GM12878 (cell line): ENCODE results near the gene RWDD4. TPM values are rescaled to one million over a fixed set of nuclear protein-coding genes. Genes with fewer than 3 reads are reported as not detected.

ENCODE experiments used
- ATAC-seq: fragments of 200-7000 bp; cut with Tn5 transposase; 3 replicates; pipeline ENCODE4 v1.9.1; 2020; ENCODE audit warnings: mild to moderate bottlenecking, moderate library complexity
- BruUV-seq: library from RNA; stranded (reverse); fragments of 400-500 nt; replicated peaks from 2 replicates; lab custom pipeline; 2021; lab: Mats Ljungman, UMichigan
- CTCF ChIA-PET: fragments of 300-600 bp; sonication (Branson Sonifier 250); formaldehyde crosslinking; extraction: SDS; loops from one replicate; lab custom pipeline; 2021; ENCODE audit warnings: inconsistent platforms; lab: Yijun Ruan, JAX
- POLR2A ChIA-PET: fragments of 350-600 bp; formaldehyde crosslinking; extraction: SDS; loops from one replicate; lab custom pipeline; 2021; ENCODE audit warnings: inconsistent platforms; lab: Charles Lee
- RAD21 ChIA-PET: fragments of 300-600 bp; sonication (Branson Sonifier 250); formaldehyde crosslinking; loops from one replicate; lab custom pipeline; 2023; ENCODE audit warnings: antibody characterized with exemption; ENCODE audit not compliant: unreplicated experiment; lab: Charles Lee
- SMC1A ChIA-PET: fragments of 300-600 bp; sonication (Branson Sonifier 250); formaldehyde crosslinking; loops from one replicate; lab custom pipeline; 2023; ENCODE audit not compliant: unreplicated experiment, uncharacterized antibody; lab: Charles Lee
- DNase-seq: peaks from one replicate; pipeline ENCODE4 v3.0.0-alpha.2; 2011; ENCODE audit warnings: low read depth, low spot score
- FAIRE-seq: peaks from 3 replicates; lab custom pipeline; 2011; peaks lifted over from hg19 to GRCh38; lab: Jason Lieb, UNC
- H2AFZ ChIP-seq: 2 replicates; pipeline ENCODE4 v1.6.0; 2011; ENCODE audit warnings: low read depth, low read length, control low read depth; ENCODE audit not compliant: control insufficient read depth
- H3K27ac ChIP-seq: 2 replicates; pipeline ENCODE4 v1.5.1; 2011; ENCODE audit warnings: control low read depth; ENCODE audit not compliant: control insufficient read depth, insufficient read depth
- H3K27me3 ChIP-seq, 2 experiments: replicated peaks in 1 of 2; 2 replicates each; pipeline versions ENCODE4 v1.6.0 to v1.6.1; 2011; ENCODE audit warnings: low read length in 1 of 2; ENCODE audit not compliant: control insufficient read depth in 2 of 2, insufficient read depth in 2 of 2
- H3K36me3 ChIP-seq, 2 experiments: 2 replicates each; pipeline ENCODE4 v1.5.1; 2011; ENCODE audit warnings: low read length in 1 of 2; ENCODE audit not compliant: control insufficient read depth in 2 of 2, insufficient read depth in 2 of 2
- H3K4me1 ChIP-seq: 2 replicates; pipeline ENCODE4 v1.6.1; 2011; ENCODE audit warnings: mild to moderate bottlenecking, low read length, moderate library complexity, mixed read lengths; ENCODE audit not compliant: control insufficient read depth, insufficient read depth
- H3K4me2 ChIP-seq: 2 replicates; pipeline ENCODE4 v1.6.0; 2011; ENCODE audit warnings: control low read depth; ENCODE audit not compliant: control insufficient read depth, insufficient read depth
- H3K4me3 ChIP-seq: fragments of 200-600 bp; sonication (generic); 2 replicates; pipeline ENCODE4 v1.5.1; 2016
- H3K79me2 ChIP-seq: 2 replicates; pipeline ENCODE4 v1.6.0; 2011; ENCODE audit warnings: low read length; ENCODE audit not compliant: control insufficient read depth, insufficient read depth
- H3K9ac ChIP-seq: 2 replicates; pipeline ENCODE4 v1.8.0; 2011; ENCODE audit warnings: low read length, control low read depth, mixed read lengths; ENCODE audit not compliant: control insufficient read depth, insufficient read depth
- H3K9me3 ChIP-seq: replicated peaks from 3 replicates; pipeline ENCODE4 v1.5.1; 2011; ENCODE audit warnings: mild to moderate bottlenecking, low read length; ENCODE audit not compliant: control insufficient read depth, insufficient read depth
- H4K20me1 ChIP-seq: 2 replicates; pipeline ENCODE4 v1.6.0; 2011; ENCODE audit not compliant: control insufficient read depth, insufficient read depth
- ATF2 ChIP-seq: IDR thresholded peaks from 2 replicates; pipeline ENCODE4 v1.6.1; 2012; ENCODE audit warnings: low read length, inconsistent platforms
- ATF7 ChIP-seq: fragments of 450-650 bp; IDR thresholded peaks from 2 replicates; pipeline ENCODE4 v1.6.1; 2016; ENCODE audit warnings: low read depth, mild to moderate bottlenecking
- CEBPZ ChIP-seq: fragments of 150-350 bp; IDR thresholded peaks from 2 replicates; pipeline ENCODE4 v1.6.1; 2016; ENCODE audit warnings: low read depth, low read length
- MTA2 ChIP-seq: fragments of 450-650 bp; IDR thresholded peaks from 2 replicates; pipeline ENCODE4 v1.6.1; 2016; ENCODE audit warnings: low read depth, mild to moderate bottlenecking, moderate library complexity
- NFIC ChIP-seq: IDR thresholded peaks from 2 replicates; pipeline ENCODE4 v1.6.1; 2012; ENCODE audit warnings: low read depth, mild to moderate bottlenecking, inconsistent platforms, low read length, moderate library complexity
- NR2C2 ChIP-seq: IDR thresholded peaks from 2 replicates; pipeline ENCODE4 v1.6.1; 2011; ENCODE audit warnings: borderline replicate concordance, low read depth; ENCODE audit not compliant: control insufficient read depth, insufficient read length
- RFX5 ChIP-seq: IDR thresholded peaks from 2 replicates; pipeline ENCODE4 v1.6.1; 2011; ENCODE audit warnings: low read depth, low read length, improper control_type of control experiment
- SIX5 ChIP-seq: IDR thresholded peaks from 2 replicates; pipeline ENCODE4 v1.6.1; 2011; ENCODE audit warnings: mild to moderate bottlenecking, low read depth, low read length, moderate library complexity; ENCODE audit not compliant: severe bottlenecking
- SMARCA5 ChIP-seq: fragments of 450-650 bp; IDR thresholded peaks from 2 replicates; pipeline ENCODE4 v1.6.1; 2017; ENCODE audit warnings: mild to moderate bottlenecking
- TCF7 ChIP-seq: IDR thresholded peaks from 2 replicates; pipeline ENCODE4 v1.6.1; 2014; ENCODE audit warnings: antibody characterized with exemption, borderline replicate concordance
- ZNF384 ChIP-seq: IDR thresholded peaks from 2 replicates; pipeline ENCODE4 v1.6.1; 2012; ENCODE audit warnings: low read depth, mild to moderate bottlenecking, low read length, improper control_type of control experiment, borderline replicate concordance
- WGBS: methylation state at CpG from one replicate; pipeline ENCODE4 v1.1.6; 2016; ENCODE audit warnings: low lambda C conversion rate; ENCODE audit not compliant: insufficient replicate concordance, insufficient coverage; ENCODE audit errors: missing lambda C conversion rate; 5-methylcytosine and 5-hydroxymethylcytosine counted together
- in situ Hi-C: fragments of 300-500 bp; cut with MboI; formaldehyde crosslinking; loops from 9 replicates; pipeline ENCODE4 v1.14.3; 2018; ENCODE audit warnings: mixed read lengths
- intact Hi-C: fragments of 100-400 bp; cut with micrococcal nuclease; formaldehyde crosslinking; loops from one replicate; pipeline ENCODE4 v1.14.2; 2022; ENCODE audit not compliant: unreplicated experiment
- polyA plus RNA-seq, 11 experiments: library from polyadenylated mRNA; depleted of rRNA in 4 of 11; unstranded in 6 of 11; stranded (reverse) in 5 of 11; fragments of >200 nt; fragmentation: Nextera tagmentation in 4 of 11; fragmentation: Illumina TruSeq in 1 of 11; extraction: Ambion mirVana in 4 of 11; extraction: Trizol in 1 of 11; gene quantifications; 1 replicate in 1 of 11; 2 replicates in 10 of 11; pipeline versions ENCODE4 v1.2.1 to v1.2.3, GENCODE V29; 2011 to 2016; ENCODE audit warnings: inconsistent platforms in 2 of 11, missing spikeins in 2 of 11, low read depth in 1 of 11
- total RNA-seq, 4 experiments: library from RNA; depleted of rRNA in 3 of 4; stranded (reverse); fragments of >200 nt in 3 of 4; fragmentation: Illumina TruSeq in 1 of 4; extraction: Trizol in 1 of 4; gene quantifications; 2 replicates each; pipeline versions ENCODE4 v1.2.1 to v1.2.3, GENCODE V29; 2013 to 2021

RWDD4 gene
- total and polyA plus RNA-seq, 10 of the 15 experiments (the other 5 are each of a cell fraction or from before 2014, with no cell fraction given) = 11.2 to 37.8 (median 19.9) TPM

- SMC1A ChIA-PET = interaction anchor here (2.1 kb wide), 1 partner anchor 13 kb away, joined by 6 read pairs; no protein-coding TSS in a partner anchor
- no peak overlapping the region for H3K9ac ChIP-seq
- no peaks in the 10 kb centered on the region for H3K79me2 ChIP-seq
- H3K4me3 ChIP-seq = no peak overlapping the region
- CTCF ChIA-PET = interaction anchor here (0.9 kb wide), 1 partner anchor 10 kb away, joined by 3 read pairs; no protein-coding TSS in a partner anchor
- no peak overlapping the region for H3K27ac ChIP-seq
- RAD21 ChIA-PET = no interaction called here
- in situ Hi-C loops (no loop called here), intact Hi-C loops (no loop called here)
- DNase-seq (no peak), FAIRE-seq (no peak), ATAC-seq (no peak)
- H4K20me1 ChIP-seq = no peaks in the 10 kb centered on the region
- POLR2A ChIA-PET = no interaction called here
- no peak overlapping the region for H2AFZ ChIP-seq
- H3K27me3 ChIP-seq = no peaks in the 10 kb centered on the region
- no peak for TF ChIP-seq ZNF384
- H3K4me2 ChIP-seq = no peak overlapping the region
- no TSS peak for BruUV-seq
- H3K9me3 ChIP-seq = no peaks in the 10 kb centered on the region
- peaks cover 0 to 16% of the 10 kb centered on the region in 2 experiments for H3K36me3 ChIP-seq
- 17% methylated on average over 2 of the region's 2 CpGs for WGBS
- no peaks in the 10 kb centered on the region for H3K4me1 ChIP-seq
These were observed 27.5 kb upstream of the RWDD4 start for GRCh38 chr4:183686461-183686860.

GRCh38 chr4:183681119-183681518, 22.1 kb upstream of the RWDD4 start:
- no peaks in the 10 kb centered on the region for H3K4me1 ChIP-seq
- in situ Hi-C loops (no loop called here), intact Hi-C loops (no loop called here)
- H3K27me3 ChIP-seq = no peaks in the 10 kb centered on the region
- peaks cover 2 to 21% of the 10 kb centered on the region in 2 experiments for H3K36me3 ChIP-seq
- 80% methylated on average over 4 of the region's 4 CpGs for WGBS
- no peaks in the 10 kb centered on the region for H4K20me1 ChIP-seq
- no TSS peak for BruUV-seq
- no peak overlapping the region for H3K4me3 ChIP-seq
- no peak for TF ChIP-seq CEBPZ
- TF ChIP-seq TCF7 = no peak
- TF ChIP-seq MTA2 = no peak
- TF ChIP-seq SIX5 = no peak
- no peak for TF ChIP-seq ATF7
- no peak for TF ChIP-seq SMARCA5
- TF ChIP-seq NR2C2 = no peak
- TF ChIP-seq ZNF384 = no peak
- TF ChIP-seq RFX5 = no peak
- no peak for TF ChIP-seq NFIC
- TF ChIP-seq ATF2 = no peak
- no peak overlapping the region for H3K27ac ChIP-seq
- H2AFZ ChIP-seq = no peak overlapping the region
- ChIA-PET CTCF (no interaction called here), RAD21 (no interaction called here), SMC1A (no interaction called here), POLR2A (no interaction called here)
- ATAC-seq (no peak), DNase-seq (no peak), FAIRE-seq (no peak)
- H3K9me3 ChIP-seq = no peaks in the 10 kb centered on the region
- H3K79me2 ChIP-seq = no peaks in the 10 kb centered on the region
- no peak overlapping the region for H3K4me2 ChIP-seq
- H3K9ac ChIP-seq = no peak overlapping the region
